HG02884 (cell line): Measurements from ENCODE around the gene CHCHD10.

ENCODE experiments used
- ATAC-seq: cut with Tn5 transposase; IDR thresholded peaks from one replicate; pipeline ENCODE4 v1.9.1; 2021; ENCODE audit warnings: mild to moderate bottlenecking, moderate library complexity; ENCODE audit not compliant: unreplicated experiment

Gene CHCHD10

DNA sequence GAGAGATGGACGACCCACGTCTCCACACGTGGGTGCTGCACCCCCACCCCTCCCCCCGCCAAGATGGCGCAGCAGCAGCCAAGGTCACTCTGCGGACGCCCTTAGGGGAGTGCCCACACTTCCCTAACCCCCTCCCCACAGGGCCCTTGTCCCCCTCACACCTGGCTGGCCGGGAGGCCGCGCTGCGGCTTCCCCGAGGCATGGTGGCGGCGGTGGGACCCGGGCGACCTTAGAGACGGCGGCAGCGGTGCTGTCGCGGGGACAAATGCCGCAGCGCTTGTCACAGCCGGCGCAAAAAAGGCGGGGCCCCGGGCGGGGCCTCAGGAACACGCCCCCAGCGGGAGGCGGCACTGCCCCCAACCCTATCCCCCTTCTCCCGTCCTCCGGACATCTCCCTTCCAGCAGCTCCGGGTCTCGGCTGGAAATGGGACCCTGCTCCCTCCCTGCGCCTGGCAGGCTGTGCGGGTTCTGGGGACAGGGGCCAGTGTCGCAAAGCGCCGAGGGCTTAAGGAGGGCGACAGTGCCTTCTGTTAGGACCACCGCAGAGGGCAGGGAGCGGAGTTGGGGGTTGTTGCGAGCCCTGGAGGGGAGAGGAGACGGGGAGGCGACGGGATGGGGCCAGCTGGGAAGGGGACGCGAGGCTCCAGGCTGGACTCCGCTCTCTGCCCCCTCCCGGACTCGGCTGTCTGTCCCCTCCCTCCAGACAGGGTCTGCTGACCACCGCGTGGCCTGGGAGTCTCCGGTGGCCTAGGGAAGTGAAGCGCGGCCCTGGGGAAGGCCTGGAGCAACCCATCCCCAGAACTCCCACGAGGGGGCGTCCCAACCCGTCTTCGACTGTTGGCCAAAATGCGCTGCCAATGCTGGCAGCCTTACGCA, at the start of gene CHCHD10:
Gene CHCHD10, minus strand, starts transcription at position 300 of the 876 bp plus-strand sequence. Its CDS starts 98 bp downstream, at position 202.
- no peak for ATAC-seq

DNA sequence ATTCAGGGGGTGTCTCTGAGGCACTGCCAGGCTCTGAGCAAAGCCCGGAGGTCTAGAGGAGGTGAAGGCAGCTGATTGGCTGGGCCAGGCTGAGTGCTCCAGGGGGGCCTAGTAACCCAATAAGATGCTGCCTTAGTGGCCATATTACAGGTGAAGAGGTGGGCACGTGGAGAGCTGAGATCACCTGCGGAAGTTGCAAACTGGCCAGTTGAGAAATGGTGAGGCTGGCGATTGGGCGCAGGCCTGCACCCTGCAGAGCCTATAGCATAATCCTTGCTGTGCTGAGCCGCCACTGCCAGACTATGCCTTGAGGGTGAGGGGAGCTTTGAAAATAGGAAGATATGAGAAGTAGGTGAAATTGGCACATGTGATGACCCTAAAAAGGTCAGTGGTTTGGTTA, 49.4 kb upstream of the CHCHD10 start:
- no peak for ATAC-seq

DNA sequence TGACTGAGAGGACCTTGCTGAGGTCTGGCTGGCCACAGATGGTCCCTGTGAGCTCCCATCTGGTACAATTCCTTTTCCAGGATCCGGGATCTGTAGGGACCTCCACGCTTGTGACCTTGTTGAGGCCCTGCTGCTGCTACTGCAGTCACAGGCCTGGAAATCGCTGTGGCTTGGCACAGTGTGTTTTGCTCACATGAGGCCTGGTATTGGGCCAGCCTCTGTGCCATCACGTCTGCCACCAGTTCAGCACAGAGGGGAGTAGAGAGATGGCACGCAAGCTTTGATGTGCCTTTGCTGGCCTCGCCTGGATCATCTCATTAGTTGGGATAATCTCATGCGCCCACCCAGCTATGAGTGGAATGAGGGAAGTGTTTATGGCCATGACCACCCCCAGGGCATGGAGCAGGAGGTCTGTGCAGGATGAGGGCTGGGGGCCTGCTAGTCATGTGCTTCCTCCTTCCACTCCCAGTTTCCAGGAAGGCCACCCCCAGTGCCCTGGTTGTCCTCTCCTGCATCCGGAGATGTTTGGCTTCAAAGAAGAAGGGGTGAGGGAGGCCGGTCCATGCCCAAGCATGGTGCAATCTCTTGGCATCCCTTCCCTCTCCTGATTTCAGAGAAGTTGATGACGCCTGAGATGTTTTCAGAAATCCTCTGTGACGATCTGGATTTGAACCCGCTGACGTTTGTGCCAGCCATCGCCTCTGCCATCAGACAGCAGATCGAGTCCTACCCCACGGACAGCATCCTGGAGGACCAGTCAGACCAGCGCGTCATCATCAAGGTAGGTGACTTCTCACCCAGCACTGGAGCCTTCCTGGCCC, 48.6 kb upstream of the CHCHD10 start:
- ATAC-seq: no peak

DNA sequence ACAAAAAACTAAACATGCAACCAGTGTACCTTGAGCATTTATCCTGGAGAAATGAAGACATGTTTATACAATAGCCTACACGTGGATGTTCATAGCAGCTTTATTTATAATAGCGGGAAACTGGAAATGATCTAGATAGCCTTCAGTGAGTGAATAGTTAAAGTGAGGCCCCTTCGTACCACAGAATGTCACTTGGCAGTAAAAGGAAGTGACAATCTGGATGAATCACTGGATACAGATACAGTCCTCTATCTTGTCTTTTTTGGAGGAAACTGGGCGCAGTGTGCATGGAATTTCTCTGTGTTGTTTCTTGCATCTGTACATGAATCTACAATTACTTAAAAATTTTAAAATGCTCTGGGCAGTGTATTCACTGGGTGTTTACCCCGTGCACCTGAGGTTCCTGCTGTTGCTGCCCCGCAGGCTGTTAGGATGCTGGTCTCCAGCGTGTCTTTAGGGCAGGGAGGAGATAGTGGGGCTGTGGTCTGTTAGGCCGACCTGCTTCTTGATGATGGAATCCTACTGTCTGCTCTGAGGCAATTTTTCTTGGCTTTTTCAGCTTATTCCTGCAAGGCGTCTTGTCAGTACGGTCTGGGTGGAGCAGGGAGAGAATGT, 47.9 kb upstream of the CHCHD10 start:
- no peak for ATAC-seq

DNA sequence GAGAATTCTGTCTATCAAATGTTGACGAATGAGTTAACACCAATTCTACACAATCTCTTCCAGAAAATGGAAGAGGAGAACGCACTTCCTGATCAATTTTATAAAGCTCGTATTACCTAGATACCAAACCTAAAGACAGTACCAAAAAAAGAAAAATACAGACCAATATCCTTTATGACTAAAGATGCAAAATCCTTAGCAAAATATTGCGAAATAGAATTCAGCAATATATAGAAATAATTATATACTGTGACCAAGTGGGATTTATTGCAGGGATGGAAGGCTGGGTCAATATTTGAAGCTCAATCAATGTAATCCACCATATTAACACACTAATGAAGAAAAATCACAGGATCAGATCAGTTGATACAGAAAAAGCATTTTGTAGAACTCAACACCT, 44.6 kb upstream of the CHCHD10 start:
- ATAC-seq: no peak

DNA sequence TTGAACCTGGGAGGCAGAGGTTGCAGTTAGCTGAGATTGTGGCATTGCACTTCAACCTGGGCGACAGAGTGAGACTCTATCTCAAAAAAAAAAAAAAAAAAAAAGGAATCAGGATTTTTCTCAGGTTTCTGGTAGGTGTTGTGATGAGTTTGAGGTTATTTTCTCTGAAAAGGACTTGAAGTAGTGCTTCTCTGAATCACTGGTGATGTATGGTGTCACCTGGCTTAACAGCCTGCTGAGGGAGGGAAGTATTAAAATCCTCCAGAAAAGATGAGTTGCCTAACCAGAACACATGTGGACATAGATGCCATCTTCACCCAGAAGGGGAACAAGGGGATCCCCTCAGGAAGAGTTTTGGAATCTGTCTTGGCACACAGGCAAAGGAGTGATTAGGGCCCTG, 39.1 kb upstream of the CHCHD10 start:
- no peak for ATAC-seq

DNA sequence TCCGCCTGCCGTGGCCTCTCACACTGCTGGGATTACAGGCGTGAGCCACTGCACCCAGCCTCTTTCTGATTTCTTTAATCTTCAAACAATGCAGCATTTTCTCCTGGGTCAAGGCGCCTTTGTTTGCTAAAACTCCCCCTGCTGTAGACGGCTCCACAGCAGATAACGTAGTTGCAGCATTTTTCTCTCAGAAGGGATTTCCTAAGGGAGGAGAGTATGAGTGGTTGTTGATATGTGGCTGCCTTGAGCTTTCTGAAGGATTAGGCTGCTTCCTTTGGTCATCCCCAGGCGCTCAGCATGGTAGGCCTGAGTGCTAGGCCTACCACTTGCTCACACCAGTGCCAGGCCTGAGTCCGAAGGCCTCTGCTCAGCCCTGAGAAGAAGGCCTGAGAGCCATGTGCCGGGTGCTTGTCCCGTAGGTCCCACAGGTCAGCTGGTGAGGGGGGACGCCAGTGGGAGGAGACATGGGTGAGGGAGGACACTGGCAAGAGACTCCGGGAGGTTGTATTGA, 37.1 kb upstream of the CHCHD10 start:
- no peak for ATAC-seq

DNA sequence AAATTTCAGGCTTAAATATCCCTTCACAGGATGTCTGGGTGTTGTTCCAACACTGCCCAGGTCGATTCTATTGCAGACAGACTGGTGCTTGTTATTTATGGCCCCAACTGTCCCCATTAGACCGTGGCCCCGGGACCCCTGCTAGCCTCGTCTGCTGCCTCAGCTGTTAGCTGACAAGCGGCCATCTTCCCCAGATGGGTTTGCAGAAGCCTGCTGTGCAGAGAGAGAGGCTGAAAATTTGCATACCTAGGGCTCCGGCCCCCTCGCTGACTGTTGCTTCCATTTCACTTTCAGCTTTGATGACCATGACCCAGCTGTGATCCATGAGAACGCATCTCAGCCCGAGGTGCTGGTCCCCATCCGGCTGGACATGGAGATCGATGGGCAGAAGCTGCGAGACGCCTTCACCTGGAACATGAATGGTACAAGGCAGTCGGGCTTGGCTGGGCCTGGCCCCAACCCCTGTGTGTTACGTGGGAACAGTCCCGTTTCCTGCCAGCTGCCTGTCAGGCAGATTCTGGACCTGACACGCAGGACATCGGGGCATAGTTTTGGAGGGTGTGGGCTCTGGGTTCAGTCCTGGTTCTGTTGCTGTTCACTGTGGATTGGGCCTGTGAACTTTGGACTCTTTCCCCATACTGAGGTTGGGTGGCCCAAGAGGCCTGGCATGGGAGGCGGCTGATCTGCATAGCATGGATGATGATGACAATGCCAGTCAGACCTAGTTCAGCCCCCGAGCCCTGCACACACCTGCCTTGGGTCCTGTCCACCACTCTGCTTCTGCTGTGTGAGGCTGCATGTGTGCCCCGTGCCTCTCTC, 35.4 kb upstream of the CHCHD10 start:
- no peak for ATAC-seq

DNA sequence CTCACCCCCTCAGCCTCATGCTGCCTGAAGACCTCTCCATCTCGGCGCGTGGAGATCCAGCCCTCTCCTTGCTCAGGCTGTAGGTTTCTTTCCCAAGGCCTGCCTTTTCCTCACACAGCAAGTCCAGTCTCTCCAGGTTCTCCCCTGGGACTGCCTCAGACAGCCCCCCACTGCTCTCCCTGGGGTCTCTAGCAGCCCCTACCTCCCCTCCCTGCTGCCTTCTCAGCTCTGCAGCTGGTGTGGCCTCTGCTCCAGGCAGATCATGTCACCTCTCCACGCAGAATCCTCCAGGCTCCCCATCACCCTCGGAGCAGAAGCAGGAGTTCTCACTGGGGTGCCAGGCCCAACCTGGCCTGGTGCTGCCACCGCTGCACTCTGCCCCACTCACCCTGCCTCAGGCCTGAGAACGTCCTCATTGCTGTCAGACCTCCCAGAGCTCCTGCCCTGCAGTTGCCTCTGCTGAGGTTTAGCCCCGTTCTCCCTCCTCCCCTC, 34.2 kb upstream of the CHCHD10 start:
- ATAC-seq: no peak

DNA sequence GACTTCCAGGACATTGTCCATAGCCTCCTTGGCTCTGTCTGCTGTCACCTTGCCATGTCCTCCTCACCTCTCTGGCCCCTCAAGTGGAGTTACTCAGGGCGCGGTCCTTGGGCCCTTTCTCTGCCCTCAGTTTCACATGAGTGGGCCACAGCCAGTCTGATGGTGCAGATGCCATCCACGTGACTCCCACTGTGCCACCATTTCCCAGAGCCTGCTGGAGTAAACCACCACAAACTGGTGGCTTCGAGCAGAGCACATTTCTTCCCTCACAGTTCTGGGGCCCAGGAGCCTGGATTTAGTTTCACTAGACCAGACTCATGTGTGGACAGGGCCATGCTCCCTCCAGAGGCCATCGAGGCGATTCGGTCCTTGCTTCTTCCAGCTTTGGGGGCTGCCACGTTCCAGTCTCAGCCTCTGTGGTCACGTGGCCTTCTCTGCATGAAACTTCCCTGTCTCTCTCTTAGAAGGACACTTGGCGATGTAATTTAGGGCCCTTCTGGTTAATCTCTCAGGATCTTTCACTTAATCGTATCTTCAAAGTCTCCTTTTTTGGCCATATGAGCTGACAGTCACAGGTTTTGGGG, 33.6 kb upstream of the CHCHD10 start:
- no peak for ATAC-seq

DNA sequence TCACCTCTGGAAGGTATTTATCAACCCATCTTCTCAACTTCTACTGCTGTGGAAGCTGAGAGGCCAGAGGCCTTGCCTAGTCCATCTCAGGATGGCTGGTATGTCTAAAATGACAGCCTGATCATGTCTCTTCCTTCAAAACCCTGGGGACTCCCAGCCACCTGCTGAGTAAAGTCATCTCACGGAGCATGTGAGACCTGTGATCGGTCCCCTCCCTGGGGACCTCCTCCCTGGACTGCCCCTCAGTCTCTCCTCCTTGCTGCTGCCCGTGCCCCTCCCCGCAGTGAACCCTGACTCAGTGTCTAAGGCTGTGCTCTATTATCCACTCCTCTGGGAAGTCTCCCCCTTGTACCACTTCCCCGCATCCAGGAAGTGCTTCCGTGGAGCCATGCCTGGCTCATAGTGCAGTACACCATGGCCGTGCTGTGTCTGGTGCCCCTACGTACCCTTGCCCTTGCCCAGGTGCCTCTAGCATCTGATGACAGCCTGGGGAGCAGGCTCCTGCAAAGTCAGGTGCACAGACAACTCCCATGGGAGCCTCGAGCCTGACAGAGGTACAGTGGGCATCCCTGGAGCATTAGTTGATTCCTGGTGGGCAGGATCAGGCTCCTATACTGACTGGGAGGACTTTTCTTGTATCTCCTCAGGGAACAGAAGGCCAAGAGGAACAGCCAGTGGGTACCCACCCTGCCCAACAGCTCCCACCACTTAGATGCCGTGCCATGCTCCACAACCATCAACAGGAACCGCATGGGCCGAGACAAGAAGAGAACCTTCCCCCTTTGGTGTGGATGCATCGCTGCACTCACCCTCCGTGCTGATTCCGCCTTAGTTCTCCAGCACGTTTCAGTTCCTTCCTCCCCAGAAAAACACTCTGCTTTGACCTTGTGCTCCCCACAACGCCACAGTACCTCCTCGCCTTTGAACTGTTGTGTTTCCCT, 32.8 kb upstream of the CHCHD10 start:
- no peak for ATAC-seq

DNA sequence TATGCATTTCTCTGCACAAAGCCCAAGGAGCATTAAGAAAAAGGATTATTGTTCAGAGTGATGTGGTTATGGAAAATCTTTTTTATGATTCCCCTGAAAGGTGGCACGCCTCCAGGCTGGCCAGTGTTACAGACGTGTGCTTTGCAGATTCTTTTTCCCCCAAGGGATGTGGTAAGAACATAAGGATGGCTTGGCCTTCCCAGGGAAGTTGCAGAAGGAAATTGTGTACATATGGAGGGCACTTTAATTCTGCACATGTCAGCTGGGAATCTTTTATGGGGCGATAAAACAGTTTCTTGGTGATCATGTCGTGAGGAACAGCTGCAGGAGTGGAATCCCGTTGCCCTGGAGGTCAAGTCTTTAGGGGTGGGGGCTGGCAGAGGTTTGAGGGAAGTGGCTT, 28.7 kb upstream of the CHCHD10 start:
- ATAC-seq: no peak

DNA sequence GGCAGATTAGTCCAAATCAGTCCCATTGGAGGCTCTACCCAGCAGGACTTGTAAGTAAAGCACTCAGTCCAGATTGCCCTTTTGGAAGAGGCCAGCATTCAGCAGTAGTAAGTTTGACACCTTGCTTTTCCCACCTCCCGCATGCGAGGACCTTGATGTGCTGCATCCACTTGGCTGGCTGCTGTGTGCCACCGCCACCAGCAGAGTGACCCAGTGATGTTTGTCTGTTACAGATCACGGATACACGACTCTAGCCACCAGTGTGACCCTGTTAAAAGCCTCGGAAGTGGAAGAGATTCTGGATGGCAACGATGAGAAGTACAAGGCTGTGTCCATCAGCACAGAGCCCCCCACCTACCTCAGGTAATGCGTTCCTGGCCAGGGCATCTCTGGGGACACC, 25.6 kb upstream of the CHCHD10 start:
- no peak for ATAC-seq

DNA sequence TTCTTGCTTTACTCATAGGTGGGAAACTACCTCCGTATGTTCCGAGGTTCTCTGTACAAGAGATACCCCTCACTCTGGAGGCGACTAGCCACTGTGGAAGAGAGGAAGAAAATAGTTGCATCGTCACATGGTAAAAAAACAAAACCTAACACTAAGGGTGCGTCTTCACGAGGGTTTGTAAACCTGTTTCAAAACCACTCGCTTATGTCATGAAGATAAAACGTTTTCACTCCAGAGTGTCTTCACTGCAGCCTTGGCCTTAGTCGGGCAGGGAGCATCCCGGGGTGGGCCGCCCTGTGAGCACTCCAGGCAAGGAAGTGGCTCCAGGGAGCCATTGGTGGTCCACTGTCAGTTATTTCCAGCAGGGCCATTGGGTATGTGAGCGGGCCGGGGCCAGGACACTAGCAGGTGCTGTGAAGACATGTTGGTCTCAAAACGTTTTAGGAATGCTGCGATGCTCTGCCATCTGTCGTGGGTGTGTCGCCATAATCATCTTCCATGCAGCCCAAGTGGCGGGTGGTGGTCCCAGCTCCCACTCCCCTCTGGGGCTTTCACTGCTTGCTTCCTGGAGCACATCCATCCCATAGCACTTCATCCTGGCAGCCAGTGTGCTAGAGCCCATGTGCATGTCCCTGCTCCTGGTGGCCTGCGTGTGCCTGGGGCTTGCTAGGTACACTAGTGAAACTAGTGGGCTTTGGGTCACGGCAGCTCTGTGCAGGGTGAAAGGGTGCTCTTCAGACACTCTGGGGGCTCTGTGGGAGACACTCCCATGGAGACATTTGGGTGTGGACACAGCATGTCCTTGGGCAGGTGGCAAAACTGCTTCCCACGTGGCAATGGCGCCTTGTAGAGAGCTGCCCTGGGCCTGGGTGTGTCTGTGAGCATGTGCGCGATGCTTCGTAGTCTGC, 24.2 kb upstream of the CHCHD10 start:
- no peak for ATAC-seq

DNA sequence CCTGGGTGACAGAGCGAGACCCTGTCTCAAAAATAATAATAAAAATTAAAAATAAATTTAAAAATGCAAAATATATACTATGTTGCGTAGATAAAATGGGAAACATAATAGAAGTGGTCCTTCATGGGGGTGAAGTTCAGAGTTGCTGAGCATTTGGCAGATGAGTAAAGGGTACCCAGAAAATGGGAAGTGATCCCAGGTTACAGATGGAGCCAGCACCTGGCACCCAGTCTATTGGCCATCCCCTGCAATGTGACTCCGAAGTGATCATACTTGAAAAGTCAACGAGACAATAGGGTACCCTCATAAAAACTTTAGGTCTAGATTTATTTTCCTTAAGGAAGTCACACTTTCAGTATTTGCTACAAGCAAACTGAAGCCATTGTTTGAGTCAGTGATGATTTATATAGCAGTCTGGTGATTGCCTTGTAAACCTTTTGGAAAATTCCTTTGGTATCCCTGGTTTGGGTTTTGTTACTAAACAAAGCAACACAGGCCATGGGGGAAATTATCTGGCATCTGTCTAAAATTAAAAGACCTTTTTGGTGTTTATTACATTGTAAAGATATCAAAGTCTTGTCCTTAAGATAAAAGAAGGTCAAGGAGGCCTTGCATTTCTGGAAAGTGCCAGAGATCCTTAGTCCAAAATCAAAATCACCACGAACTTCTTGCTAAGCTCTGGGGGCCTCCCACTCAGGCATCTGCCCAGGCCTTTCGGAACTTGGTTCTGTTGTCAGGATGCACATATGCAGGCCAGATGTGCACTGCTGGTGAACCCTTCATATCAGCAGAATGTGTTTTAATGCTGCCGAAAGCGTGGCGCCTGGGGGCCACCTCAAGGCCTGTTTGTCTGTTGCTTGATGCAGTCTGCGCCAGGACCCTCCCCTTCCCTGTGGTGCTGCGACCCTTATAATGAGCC, 23.3 kb upstream of the CHCHD10 start:
- ATAC-seq: no peak

DNA sequence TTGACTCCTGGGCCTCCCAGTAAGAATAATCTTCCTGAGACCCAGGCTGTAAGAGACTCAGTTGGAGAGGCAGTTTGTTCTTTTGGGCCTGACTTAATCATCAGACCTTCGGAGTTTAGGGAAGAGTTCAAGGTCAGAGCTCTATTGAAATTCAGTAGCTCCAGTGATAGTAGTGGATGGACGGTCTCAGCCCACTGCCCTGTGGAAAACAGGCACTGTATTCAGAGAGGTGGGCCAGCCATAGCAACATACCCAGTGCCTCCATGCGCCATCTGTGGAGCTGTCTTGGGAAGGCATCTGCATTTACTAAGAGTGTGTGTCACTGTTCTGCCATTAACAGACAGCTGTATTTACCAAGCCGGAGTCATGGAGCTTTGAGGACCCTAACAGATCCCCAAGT, 21.9 kb upstream of the CHCHD10 start:
- ATAC-seq: no peak

DNA sequence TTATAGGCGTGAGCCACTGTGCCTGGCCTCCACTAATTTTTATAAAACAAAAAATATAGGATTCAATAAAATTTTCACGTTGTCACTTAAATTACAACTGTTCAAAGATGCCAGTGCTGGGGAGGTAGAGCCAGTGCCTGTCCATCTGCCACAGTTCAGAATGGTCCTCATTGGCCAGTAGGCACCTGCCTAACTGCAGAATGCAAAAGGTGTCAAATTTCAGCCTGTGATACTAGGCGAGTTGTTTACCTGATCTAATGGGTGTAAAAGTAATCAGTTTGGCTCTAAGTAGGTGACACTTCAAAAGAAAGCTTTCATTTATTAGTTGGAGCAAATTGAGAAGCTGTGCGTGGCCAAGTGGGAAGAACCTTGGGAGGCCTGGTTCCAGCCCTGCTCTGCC, 21.3 kb upstream of the CHCHD10 start:
- no peak for ATAC-seq
